Esophagus squamous epithelium (tissue), 4 donors: ENCODE results near the gene CUTC.

Experiments
- CTCF ChIP-seq, 6 experiments: fragments of 450-650 bp in 4 of 6; fragments of 200-600 bp in 2 of 6; sonication (generic) in 2 of 6; IDR thresholded peaks; one replicate each; pipeline ENCODE4 v1.5.1; 2016 to 2019; ENCODE audit warnings: antibody characterized with exemption in 6 of 6, mild to moderate bottlenecking in 4 of 6, moderate library complexity in 4 of 6
- POLR2A ChIP-seq, 4 donors: fragments of 450-650 bp; IDR thresholded peaks; one replicate each; pipeline ENCODE4 v1.6.1; 2017; ENCODE audit warnings: antibody characterized with exemption in 4 of 4, mild to moderate bottlenecking in 4 of 4, moderate library complexity in 3 of 4

GRCh38 chr10:99750641-99751040, 18.6 kb downstream of the CUTC start:
- TF ChIP-seq CTCF (IDR thresholded peaks at IDR 0.05) (no peak), POLR2A (IDR thresholded peaks at IDR 0.05) (no peak)
